Measurements from ENCODE around the gene CIAO3. TPM values are rescaled to one million over a fixed set of nuclear protein-coding genes. Genes with fewer than 3 reads are reported as not detected.
A peak's percentile ranks its signal among the peaks of the same experiment; 100 is the strongest.

The CIAO3 gene
- total RNA-seq, 1 donor from 2014 or later, result 46.0 TPM

DNA sequence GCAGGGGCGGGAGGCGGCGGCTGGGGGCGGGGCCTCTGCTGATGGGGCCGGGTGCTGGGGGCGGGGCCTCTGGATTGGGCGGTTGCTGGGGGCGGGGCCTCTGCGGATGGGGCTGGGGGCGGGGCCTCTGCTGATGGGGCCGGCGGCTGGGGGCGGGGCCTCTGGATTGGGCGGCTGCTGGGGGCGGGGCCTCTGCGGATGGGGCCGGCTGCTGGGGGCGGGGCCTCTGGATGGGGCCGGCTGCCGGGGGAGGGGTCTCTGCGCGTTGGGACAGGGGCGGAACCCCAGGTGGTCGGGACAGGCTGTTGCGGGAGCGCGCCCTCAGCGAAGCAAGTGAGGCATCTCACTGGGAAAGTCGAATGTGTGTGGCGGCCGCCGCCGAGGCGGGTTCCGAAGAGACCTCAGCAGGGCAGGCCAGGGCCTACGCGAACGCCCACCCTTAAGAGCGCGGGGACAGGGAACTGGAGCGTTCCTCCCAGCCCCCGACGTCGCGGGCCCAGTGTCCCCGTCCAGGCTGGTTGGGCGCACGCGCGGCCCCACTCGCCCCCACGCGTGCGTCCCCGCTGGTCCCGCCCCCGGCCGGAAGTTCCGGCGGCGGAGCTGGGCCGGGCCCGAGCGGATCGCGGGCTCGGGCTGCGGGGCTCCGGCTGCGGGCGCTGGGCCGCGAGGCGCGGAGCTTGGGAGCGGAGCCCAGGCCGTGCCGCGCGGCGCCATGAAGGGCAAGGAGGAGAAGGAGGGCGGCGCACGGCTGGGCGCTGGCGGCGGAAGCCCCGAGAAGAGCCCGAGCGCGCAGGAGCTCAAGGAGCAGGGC lies 60.8 kb downstream of the CIAO3 start, which contains the start of gene STUB1:
TSS of gene STUB1 (plus strand) at position 597 of the 811 bp plus-strand sequence. CDS start at position 713, 116 bp downstream.
- Mint-ChIP-seq H3K4me3 (peak within 1 kb of the TSS; percentile 78), H3K9me3 (no peaks in the 10 kb centered on the region), H3K27ac (peak within 1 kb of the TSS; percentile 90), H3K36me3 (peaks cover 9% of the 10 kb centered on the region), H3K27me3 (ENCODE audit: low read depth) (peaks cover 8% of the 10 kb centered on the region), H3K4me1 (peaks cover 20% of the 10 kb centered on the region)
- TF ChIP-seq, protein P1, sequence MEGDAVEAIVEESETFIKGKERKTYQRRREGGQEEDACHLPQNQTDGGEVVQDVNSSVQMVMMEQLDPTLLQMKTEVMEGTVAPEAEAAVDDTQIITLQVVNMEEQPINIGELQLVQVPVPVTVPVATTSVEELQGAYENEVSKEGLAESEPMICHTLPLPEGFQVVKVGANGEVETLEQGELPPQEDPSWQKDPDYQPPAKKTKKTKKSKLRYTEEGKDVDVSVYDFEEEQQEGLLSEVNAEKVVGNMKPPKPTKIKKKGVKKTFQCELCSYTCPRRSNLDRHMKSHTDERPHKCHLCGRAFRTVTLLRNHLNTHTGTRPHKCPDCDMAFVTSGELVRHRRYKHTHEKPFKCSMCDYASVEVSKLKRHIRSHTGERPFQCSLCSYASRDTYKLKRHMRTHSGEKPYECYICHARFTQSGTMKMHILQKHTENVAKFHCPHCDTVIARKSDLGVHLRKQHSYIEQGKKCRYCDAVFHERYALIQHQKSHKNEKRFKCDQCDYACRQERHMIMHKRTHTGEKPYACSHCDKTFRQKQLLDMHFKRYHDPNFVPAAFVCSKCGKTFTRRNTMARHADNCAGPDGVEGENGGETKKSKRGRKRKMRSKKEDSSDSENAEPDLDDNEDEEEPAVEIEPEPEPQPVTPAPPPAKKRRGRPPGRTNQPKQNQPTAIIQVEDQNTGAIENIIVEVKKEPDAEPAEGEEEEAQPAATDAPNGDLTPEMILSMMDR (IDR thresholded peaks at IDR 0.05; ENCODE audit: unreplicated experiment), result no peak
- peak; percentile 92 to 94 for DNase-seq (ENCODE audit: low spot score in 2 of 2, unreplicated experiment in 2 of 2)

Small RNA genes lying within 50 kb of the gene (microRNA-seq; reads per million reads assigned to microRNA genes)
- gene MIR662, result not detected

Other genes starting within 250 kb of the CIAO3 start
- gene CAPN15, start 213.3 kb downstream of the CIAO3 start, total RNA-seq, result 48.2 to 49.1 TPM (median 48.7 TPM) in 3 replicates
- gene PRR35, start 180.6 kb downstream of the CIAO3 start, total RNA-seq, result 0.25 TPM in 1 of 3 replicates, not detected in the others
- gene NHLRC4, start 174.0 kb downstream of the CIAO3 start, total RNA-seq, result 2.3 to 3.0 TPM (median 2.7 TPM) in 3 replicates
- gene PIGQ, start 171.0 kb downstream of the CIAO3 start, total RNA-seq, result 78.5 to 86.7 TPM (median 84.8 TPM) in 3 replicates
- 23.2 to 26.2 TPM (median 25.5 TPM) in 3 replicates for gene RAB40C, start 150.9 kb downstream of the CIAO3 start, total RNA-seq
- 0.47 to 0.94 TPM (median 0.84 TPM) in 3 replicates for gene WFIKKN1, start 110.0 kb downstream of the CIAO3 start, total RNA-seq
- 72.1 to 74.0 TPM (median 73.2 TPM) in 3 replicates for gene METTL26, start 104.7 kb downstream of the CIAO3 start, total RNA-seq
- gene MCRIP2, start 99.2 kb downstream of the CIAO3 start, total RNA-seq, result 20.5 to 24.6 TPM (median 21.7 TPM) in 3 replicates
- 75.9 to 86.9 TPM (median 77.2 TPM) in 3 replicates for gene WDR90, start 91.6 kb downstream of the CIAO3 start, total RNA-seq
- 190 to 207 TPM (median 194 TPM) in 3 replicates for gene RHOT2, start 72.9 kb downstream of the CIAO3 start, total RNA-seq
- 5.9 to 6.1 TPM (median 6.0 TPM) in 3 replicates for gene RHBDL1, start 65.3 kb downstream of the CIAO3 start, total RNA-seq
- gene STUB1, start 60.6 kb downstream of the CIAO3 start, total RNA-seq, result 69.4 to 79.9 TPM (median 72.5 TPM) in 3 replicates
- gene JMJD8, start 56.7 kb downstream of the CIAO3 start, total RNA-seq, result 46.1 to 51.2 TPM (median 46.5 TPM) in 3 replicates
- 20.6 to 22.8 TPM (median 21.9 TPM) in 3 replicates for gene WDR24, start 50.6 kb downstream of the CIAO3 start, total RNA-seq
- gene FBXL16, start 35.2 kb downstream of the CIAO3 start, total RNA-seq, result 0.18 to 0.85 TPM (median 0.23 TPM) in 3 replicates
- 12.8 to 15.3 TPM (median 15.1 TPM) in 3 replicates for gene METRN, start 25.9 kb downstream of the CIAO3 start, total RNA-seq
- gene ANTKMT, start 19.9 kb downstream of the CIAO3 start, total RNA-seq, result 26.2 to 33.8 TPM (median 27.5 TPM) in 3 replicates
- 2.5 to 3.2 TPM (median 2.7 TPM) in 3 replicates for gene CCDC78, start 14.6 kb downstream of the CIAO3 start, total RNA-seq
- 6.4 to 8.6 TPM (median 7.4 TPM) in 3 replicates for gene HAGHL, start 13.9 kb downstream of the CIAO3 start, total RNA-seq
- gene MSLN, start 19.7 kb upstream of the CIAO3 start, total RNA-seq, result 5.0 to 5.8 TPM (median 5.7 TPM) in 3 replicates
- gene RPUSD1, start 47.4 kb upstream of the CIAO3 start, total RNA-seq, result 21.5 to 23.0 TPM (median 21.9 TPM) in 3 replicates
- gene CHTF18, start 47.6 kb upstream of the CIAO3 start, total RNA-seq, result 85.6 to 89.2 TPM (median 87.5 TPM) in 3 replicates
- not detected in 3 replicates for gene GNG13, start 59.7 kb upstream of the CIAO3 start, total RNA-seq
- 33.1 to 38.1 TPM (median 37.4 TPM) in 3 replicates for gene LMF1, start 230.0 kb upstream of the CIAO3 start, total RNA-seq
- gene SOX8, start 240.8 kb upstream of the CIAO3 start, total RNA-seq, result 4.7 to 6.0 TPM (median 5.1 TPM) in 3 replicates

Data from mesothelial cell of epicardium (in vitro differentiated cells).